A673 (cell line): Measurements from ENCODE around the gene SMARCC2.

Source experiments
- CTCF ChIP-seq: fragments of 300-800, 200-600 bp; sonication (generic); conservative IDR thresholded peaks from 2 replicates; pipeline ENCODE4 v1.5.1; 2017; ENCODE audit warnings: low read depth, mild to moderate bottlenecking, antibody characterized with exemption, low read length, moderate library complexity, mixed read lengths
- EZH2 ChIP-seq: fragments of 200-600 bp; sonication (generic); IDR thresholded peaks from 2 replicates; pipeline ENCODE4 v1.6.1; 2017; ENCODE audit warnings: borderline replicate concordance, low read depth, mild to moderate bottlenecking, mixed read lengths, antibody characterized with exemption, low read length; ENCODE audit not compliant: poor library complexity, severe bottlenecking

GRCh38 chr12:56157201-56158028 lies 31.9 kb downstream of the SMARCC2 start:
- TF ChIP-seq CTCF (peak; percentile 45), EZH2 (no peak)
